Measurements from ENCODE around the gene SEZ6.

SEZ6 gene

DNA sequence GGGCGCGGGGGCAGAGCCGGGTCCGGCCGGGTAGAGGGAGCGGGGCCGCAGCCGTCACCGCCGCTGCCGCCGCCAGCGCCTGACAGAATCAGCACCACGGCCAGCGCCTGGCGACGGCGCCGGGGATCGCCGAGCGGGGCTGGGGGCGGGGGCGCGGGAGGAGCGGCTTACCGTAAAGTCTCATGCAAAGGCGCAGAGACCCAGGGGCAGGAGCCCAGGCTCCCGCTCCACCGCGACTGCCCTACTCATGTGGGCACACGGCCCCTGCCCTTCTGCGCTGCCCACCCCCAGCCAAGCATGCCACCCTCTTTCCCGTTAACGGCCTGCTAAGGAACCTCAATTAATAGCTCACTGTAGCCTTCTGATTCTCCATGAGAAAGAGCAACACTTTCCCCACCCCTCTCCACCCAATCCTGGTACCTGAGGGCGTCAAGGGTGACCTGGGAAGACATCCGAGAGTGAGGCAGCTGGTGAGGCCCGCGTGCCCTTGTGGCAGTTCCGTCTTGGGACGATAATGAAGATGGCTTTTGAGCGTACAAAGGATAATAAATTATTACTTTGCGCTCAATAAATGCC is at the start of gene SEZ6:
Gene SEZ6 (minus strand): TSS at position 98 of the 576 bp plus-strand sequence. CDS start 164 bp downstream, outside the sequence.
- peak; percentile 98 for DNase-seq (ENCODE audit: low spot score)

GRCh38 chr17:29054835-29055234 is 49.0 kb upstream of the SEZ6 start:
- no peak for DNase-seq (ENCODE audit: low spot score)

DNA sequence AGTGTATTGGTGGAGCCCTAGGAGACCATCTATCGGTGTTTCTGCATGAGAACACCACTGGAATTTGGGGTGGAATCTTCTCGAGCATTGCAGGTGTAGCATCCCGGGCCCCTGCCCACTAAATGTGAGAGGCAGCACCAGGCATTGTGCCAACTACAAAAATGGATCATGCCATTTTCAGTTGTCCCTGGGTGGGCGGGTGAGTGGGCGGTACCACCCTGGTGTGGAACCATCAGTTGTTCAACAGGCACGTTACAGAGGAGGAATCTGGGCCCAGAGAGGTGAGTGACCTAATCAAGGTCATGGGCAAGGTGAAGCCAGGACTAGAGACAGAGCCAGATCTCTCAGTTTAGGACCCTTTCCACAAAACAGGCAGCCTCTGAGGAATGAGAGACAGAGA is 45.9 kb upstream of the SEZ6 start:
- no peak for DNase-seq (ENCODE audit: low spot score)

GRCh38 chr17:29051194-29051593 is 45.4 kb upstream of the SEZ6 start:
- DNase-seq (ENCODE audit: low spot score) = peak; percentile 87

GRCh38 chr17:29050176-29050575 is 44.3 kb upstream of the SEZ6 start:
- no peak for DNase-seq (ENCODE audit: low spot score)

DNA sequence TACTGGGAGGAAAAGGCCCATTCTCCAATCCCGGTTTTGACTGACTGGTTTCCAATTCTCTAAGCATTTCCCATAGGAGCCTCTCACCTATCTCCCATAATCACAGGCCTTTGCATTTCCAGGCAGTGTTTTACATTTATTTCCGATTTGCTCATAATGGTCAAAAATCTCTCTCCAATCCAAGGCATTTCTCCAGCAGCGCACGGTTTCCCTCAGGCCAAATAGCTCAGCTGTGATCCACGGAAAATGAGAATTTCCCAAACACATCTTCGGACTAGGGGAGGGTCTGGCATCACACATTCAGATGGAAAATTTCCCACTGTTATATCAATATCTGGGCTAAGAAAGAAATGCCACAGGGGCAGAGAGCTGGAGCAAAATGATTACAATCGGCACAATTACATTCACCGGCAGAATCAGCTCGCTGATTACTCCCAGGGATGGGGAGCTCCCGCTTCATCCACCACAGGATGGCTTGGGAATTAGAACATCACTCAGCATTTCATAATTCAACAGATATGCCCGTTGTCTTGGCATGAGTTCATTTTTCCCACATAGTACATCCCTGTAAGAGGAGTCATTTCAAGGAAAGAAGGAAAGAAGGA is 43.8 kb upstream of the SEZ6 start:
- DNase-seq (ENCODE audit: low spot score) = no peak

- peak; percentile 82 for DNase-seq (ENCODE audit: low spot score)
These were observed 42.9 kb upstream of the SEZ6 start for GRCh38 chr17:29048440-29049368.

GRCh38 chr17:29046473-29046839 is 40.6 kb upstream of the SEZ6 start:
- DNase-seq (ENCODE audit: low spot score) = no peak

DNA sequence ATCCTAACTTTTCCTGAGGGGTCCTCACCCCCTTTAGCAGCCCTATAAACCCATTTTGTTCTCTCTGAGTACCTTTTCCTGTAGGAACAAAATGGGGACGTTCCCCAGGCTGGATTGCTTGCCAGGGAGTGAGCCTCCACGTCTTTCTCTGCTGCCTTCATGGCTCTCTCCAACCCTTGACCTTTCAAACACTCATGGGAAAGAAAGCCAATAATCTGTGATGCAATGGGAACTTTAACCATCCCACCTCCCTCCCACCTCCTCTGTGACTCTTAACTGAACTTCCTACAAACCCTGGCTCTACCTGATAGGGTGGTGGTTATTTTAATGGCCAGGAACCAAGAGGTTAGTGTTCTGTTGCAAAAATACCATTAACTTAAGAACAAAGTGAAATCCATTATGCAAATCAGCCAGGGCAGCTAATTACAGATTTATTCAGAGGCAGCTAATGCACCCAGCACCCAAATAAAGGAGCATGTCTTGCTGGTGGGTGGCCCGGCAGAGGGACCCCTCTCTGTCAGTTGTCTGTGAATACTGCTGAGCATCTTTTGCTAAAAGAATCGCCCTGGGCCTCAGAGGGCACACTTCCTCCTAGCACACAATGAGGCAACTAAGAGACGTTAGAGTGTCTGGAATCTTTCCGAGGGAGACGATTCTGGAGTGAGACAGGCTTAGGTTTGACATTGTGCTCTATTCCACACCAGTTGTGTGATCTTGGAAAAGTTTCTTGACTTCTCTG is 40.1 kb upstream of the SEZ6 start:
- DNase-seq (ENCODE audit: low spot score) = no peak

- DNase-seq (ENCODE audit: low spot score) = no peak
These were observed 39.2 kb upstream of the SEZ6 start for GRCh38 chr17:29045026-29045425.

DNA sequence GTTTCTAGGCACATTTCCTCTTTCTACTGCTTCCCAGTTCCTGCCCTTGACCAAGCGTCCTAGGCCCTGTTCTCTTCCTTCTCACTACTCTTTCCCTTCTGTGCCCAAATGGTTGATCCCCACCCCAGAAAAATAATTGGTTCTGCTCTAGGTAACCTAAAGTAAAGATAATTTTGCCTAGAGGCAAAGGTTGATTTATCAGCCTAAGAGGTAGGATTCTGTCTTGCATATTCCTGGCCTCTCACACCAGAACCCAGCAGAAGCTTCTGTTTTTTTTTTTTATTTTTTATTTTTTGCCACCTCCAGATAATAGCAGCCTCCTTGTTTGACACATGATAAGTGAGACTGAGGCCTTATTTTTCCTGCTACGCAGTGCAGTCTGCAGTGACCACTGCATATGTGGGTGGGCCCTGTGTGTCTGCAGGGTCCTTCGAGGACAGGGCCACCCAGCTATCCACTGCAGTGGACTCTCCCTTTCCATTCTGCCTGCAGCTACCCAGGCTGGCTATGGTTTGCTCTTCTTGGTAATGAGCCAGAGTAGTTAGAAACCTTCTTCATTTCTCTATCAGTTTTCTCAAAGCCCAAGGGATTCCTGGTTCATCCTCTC is 37.8 kb upstream of the SEZ6 start:
- DNase-seq (ENCODE audit: low spot score) = no peak

DNA sequence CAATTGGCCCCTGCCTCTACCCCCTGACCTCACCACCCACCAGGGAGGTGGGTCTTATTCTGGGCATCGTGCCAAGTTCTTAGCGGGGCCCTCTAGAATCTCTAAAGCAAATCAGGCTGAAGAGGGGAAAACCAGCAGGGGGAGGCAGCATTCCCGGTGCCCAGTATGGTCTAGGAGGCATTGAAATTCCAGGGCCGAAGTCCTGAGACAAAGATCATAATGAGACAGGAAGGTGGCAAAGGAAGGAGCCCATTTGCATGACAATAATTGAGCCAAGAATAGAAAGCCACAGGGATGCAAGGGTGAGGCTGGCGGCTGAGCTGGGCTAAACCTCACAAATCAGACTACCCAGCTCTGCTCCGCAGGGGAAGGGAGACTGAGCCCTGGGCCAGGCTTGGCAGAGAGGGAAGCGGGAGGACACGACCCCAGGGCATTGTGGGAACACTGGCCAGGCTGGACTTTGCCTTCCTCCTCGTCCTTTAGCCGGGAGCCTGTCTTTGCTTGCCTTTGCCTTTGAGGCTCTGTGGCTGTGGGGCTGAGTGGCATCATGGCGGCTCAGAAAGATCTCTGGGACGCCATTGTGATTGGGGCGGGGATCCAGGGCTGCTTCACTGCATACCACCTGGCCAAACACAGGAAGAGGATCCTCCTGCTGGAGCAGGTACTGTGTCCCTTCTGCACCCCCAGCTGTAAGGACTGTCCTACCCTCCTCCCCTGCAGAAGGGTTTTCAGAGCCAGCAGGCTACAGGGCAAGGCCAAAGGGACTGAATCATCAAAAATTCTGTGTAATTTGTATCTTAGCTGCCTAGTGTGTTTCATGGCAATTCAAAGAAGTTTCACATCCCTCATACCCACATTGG is 37.1 kb upstream of the SEZ6 start, which contains the start of gene PIPOX:
Gene PIPOX (plus strand): TSS at position 463 of the 860 bp plus-strand sequence. CDS start 85 bp downstream, at position 548.
- DNase-seq (ENCODE audit: low spot score) = peak; percentile 81

DNA sequence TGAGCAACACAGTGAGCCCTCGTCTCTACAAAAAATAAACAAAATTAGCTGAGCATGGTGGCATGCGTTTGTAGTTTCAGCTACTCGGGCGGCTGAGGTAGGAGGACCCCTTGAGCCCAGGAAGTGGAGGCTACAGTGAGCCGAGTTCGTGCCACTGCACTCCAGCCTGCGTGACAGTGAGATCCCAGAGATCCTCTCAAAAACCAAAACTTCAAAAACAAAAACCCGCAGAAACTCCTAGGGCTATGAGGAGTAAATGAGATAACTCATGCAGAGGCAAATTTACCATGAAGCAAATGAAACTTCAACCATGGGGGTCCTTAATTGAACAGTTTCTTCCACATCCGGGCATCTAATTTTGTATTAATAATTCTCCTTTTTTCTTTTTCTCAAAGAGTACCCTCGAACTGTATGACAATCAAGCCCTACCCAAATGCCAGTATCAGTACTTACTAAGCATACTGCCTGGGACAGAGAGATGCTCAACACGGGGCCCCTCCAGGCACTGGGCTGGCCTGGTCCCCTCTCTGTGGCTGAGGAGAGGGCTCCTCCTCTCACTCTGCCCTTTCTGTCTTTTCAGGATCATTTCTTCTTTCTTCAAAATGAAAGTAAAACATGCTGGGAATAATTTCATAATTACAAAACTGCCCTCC is 36.3 kb upstream of the SEZ6 start:
- no peak for DNase-seq (ENCODE audit: low spot score)

DNA sequence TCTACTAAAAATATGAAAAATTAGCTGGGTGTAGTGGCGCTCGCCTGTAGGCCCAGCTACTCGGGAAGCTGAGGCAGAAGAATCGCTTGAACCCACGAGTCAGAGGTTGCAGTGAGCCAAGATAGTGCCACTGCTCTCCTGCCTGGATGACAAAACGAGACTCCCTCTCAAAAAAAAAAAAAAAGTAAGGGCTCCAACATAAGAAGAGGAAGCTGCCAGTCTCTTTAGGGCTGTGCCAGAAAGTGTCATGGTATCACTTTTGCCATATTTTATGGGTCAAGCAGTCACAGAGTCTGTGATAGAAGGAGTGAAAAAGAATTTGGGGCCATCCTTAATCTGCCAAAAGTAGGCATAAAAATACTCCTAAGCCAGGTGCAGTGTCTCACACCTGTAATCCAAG is 35.7 kb upstream of the SEZ6 start:
- no peak for DNase-seq (ENCODE audit: low spot score)

- DNase-seq (ENCODE audit: low spot score) = no peak
These were observed 35.3 kb upstream of the SEZ6 start for GRCh38 chr17:29041091-29041490.

- DNase-seq (ENCODE audit: low spot score) = peak; percentile 71
These were observed 34.1 kb upstream of the SEZ6 start for GRCh38 chr17:29039764-29040598.

- DNase-seq (ENCODE audit: low spot score) = peak; percentile 22
These were observed 32.4 kb upstream of the SEZ6 start for GRCh38 chr17:29038085-29038795.

DNA sequence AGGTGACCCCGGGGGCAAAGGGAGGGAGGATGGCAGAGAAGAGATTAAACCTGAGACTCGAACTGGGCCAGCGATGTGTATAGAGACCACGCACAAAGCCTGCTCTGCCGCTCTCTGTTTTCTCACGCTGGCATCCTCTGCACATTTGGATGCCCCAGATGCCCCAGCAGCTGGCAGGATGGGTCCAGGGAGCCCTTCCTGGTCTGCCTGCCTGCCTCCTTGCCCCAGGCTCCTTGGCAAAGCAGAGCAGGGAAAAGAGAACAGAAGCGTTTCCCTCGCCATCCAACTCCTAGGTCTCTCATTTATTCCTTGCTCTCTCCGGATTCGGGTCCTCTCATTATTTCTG is 31.9 kb upstream of the SEZ6 start:
- no peak for DNase-seq (ENCODE audit: low spot score)

DNA sequence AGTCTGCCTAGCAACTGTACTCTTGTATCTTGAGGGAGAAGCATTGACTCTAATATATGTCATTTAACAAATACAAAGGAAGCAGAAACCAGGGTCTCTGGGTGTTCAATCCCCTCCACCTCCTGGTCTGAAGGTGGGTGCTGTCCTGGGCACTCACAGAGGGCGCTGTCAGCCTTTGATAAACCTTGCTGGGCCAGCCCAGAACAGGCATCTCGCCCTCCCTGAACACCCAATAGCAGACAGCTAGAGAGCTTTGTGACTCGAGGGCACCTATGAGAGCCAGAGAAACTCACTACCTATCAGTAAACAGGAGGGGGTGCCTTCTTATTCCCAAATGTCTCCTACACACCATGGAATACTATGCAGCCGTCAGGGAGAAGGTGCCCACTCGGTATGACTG is 30.8 kb upstream of the SEZ6 start:
- DNase-seq (ENCODE audit: low spot score) = no peak
